ENCODE measurements around the gene NDUFS2. TPM values are rescaled to one million over a fixed set of nuclear protein-coding genes. Genes with fewer than 3 reads are reported as not detected.
A peak's percentile ranks its signal among the peaks of the same experiment; 100 is the strongest.

NDUFS2 gene
- total and polyA plus RNA-seq, 2 donors (not counting 1 experiment from before 2014, with no cell fraction given): 53.9 to 82.3 TPM

DNA sequence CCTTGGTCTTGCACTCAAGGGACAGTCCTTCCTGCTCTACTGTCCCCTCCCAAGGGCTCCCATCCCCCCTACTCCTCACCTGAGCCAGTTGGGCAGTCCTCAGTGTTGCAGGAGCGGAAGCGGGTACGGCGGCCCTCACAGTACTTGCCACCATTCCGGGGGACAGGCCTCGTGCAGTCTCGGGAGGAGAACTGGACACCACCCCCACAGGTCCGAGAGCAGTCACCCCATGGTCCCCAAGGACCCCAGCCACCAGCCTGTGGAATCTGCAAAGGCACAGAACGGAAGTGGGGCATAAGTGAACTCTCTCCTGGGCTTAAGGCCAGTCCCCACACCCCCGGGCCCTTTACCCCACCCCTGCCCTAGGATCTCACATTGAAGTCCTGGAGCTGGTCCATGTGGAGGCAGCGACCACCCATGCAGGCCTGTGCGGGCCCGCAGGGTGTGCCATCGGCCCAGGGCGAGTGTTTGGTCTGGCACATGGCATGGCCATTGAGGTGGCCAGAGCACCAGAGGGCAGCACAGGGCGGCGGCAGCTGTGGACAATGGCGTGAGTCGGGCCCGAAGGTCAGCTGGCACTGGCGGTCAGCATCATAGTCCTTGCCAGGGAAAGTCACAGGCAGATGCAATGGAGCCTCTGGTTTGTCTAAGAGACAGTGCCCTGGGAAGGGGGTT, 8.5 kb upstream of the NDUFS2 start:
- no peaks in the 10 kb centered on the region for H3K27me3 ChIP-seq (replicated peaks in 1 of 4; ENCODE audit: control extremely low read depth in 1 of 4, control insufficient read depth in 3 of 4, insufficient read depth in 4 of 4, low read length in 3 of 4)
- no peak overlapping the region for H3K4me2 ChIP-seq (replicated peaks; ENCODE audit: low read depth, low read length, poor library complexity, severe bottlenecking)
- ATAC-seq (ENCODE audit: low read depth) (no peak), DNase-seq (no peak)
- H4K20me1 ChIP-seq (ENCODE audit: control insufficient read depth, insufficient read depth, low read length, poor library complexity, severe bottlenecking): no peaks in the 10 kb centered on the region
- H3K4me3 ChIP-seq (ENCODE audit: control extremely low read depth in 1 of 5, extremely low read depth in 1 of 5, insufficient read depth in 1 of 5, low read depth in 2 of 5, low read length in 4 of 5): no peak overlapping the region
- Mint-ChIP-seq H3K4me3 (no peak overlapping the region), H3K4me1 (peaks cover 52% of the 10 kb centered on the region), H3K27ac (peak overlapping the region; percentile 20), H3K27me3 (no peaks in the 10 kb centered on the region), H3K9me3 (ENCODE audit: insufficient read depth) (no peaks in the 10 kb centered on the region)
- no peaks in the 10 kb centered on the region for H3K9me3 ChIP-seq (ENCODE audit: control extremely low read depth in 1 of 3, control insufficient read depth in 2 of 3, insufficient read depth in 1 of 3, low read length in 2 of 3)
- no peak overlapping the region for H2AFZ ChIP-seq (ENCODE audit: insufficient read depth, low read depth, low read length, poor library complexity, severe bottlenecking)
- TF ChIP-seq EZH2 (IDR thresholded peaks at IDR 0.05; ENCODE audit: borderline replicate concordance, insufficient read depth, low read depth, low read length, poor library complexity, severe bottlenecking): no peak
- TF ChIP-seq, protein P1, sequence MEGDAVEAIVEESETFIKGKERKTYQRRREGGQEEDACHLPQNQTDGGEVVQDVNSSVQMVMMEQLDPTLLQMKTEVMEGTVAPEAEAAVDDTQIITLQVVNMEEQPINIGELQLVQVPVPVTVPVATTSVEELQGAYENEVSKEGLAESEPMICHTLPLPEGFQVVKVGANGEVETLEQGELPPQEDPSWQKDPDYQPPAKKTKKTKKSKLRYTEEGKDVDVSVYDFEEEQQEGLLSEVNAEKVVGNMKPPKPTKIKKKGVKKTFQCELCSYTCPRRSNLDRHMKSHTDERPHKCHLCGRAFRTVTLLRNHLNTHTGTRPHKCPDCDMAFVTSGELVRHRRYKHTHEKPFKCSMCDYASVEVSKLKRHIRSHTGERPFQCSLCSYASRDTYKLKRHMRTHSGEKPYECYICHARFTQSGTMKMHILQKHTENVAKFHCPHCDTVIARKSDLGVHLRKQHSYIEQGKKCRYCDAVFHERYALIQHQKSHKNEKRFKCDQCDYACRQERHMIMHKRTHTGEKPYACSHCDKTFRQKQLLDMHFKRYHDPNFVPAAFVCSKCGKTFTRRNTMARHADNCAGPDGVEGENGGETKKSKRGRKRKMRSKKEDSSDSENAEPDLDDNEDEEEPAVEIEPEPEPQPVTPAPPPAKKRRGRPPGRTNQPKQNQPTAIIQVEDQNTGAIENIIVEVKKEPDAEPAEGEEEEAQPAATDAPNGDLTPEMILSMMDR (IDR thresholded peaks at IDR 0.05): no peak
- intact Hi-C loops (cut with micrococcal nuclease): loop anchor here (2.0 to 5.0 kb wide), 2 partner anchors 34 to 97 kb away; partner anchors contain the start of gene TOMM40L
- POLR2A ChIA-PET: no interaction called here
- no peaks in the 10 kb centered on the region for H3K36me3 ChIP-seq (replicated peaks in 1 of 2; ENCODE audit: control extremely low read depth in 1 of 2, control insufficient read depth in 1 of 2, extremely low read depth in 1 of 2, insufficient read depth in 2 of 2, low read length in 1 of 2)
- H3K27ac ChIP-seq (ENCODE audit: low read length in 2 of 2): no peak overlapping the region
- peaks cover 26% of the 10 kb centered on the region for H3K79me2 ChIP-seq (ENCODE audit: control insufficient read depth, insufficient read depth, low read length)
- H3K4me1 ChIP-seq (ENCODE audit: control insufficient read depth in 2 of 2, insufficient read depth in 2 of 2, low read length in 2 of 2): peaks cover 47 to 62% of the 10 kb centered on the region in 2 donors
- CTCF ChIA-PET: interaction anchor here (1.5 to 4.8 kb wide), 9 partner anchors 8 to 189 kb away, joined by 3 to 64 read pairs (median 10); partner anchors contain the start of genes PPOX and TOMM40L
- no peak overlapping the region for H3K9ac ChIP-seq (ENCODE audit: low read length)
- WGBS (ENCODE audit: insufficient coverage): 95% methylated on average over 20 of the region's 21 CpGs

DNA sequence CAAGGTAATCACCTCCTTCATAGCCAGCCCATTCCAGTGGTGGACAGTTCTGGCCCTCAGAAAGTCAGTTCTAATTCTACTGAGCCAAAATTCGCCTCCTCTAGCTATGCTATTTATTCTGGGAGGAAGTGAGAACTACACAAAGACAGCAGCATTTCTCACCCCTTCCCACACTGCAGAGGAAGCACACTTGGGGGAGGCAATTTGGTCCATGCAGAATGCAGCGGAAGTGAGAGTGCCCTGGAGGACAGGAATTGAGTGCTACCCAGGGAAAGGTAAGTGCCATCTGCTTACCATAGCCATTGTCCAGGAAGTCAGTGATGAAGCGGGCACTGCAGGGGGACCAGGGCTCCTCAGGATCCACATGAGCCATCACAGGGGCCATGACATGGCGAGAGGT, 7.0 kb upstream of the NDUFS2 start:
- Histone ChIP-seq H4K20me1 (ENCODE audit: control insufficient read depth, insufficient read depth, low read length, poor library complexity, severe bottlenecking) (no peaks in the 10 kb centered on the region), H3K4me3 (ENCODE audit: control extremely low read depth in 1 of 5, extremely low read depth in 1 of 5, insufficient read depth in 1 of 5, low read depth in 2 of 5, low read length in 4 of 5) (no peak overlapping the region), H2AFZ (ENCODE audit: insufficient read depth, low read depth, low read length, poor library complexity, severe bottlenecking) (peak overlapping the region; percentile 32), H3K9ac (ENCODE audit: low read length) (no peak overlapping the region), H3K79me2 (ENCODE audit: control insufficient read depth, insufficient read depth, low read length) (peaks cover 22% of the 10 kb centered on the region), H3K4me1 (ENCODE audit: control insufficient read depth in 2 of 2, insufficient read depth in 2 of 2, low read length in 2 of 2) (peaks cover 40 to 53% of the 10 kb centered on the region in 2 donors), H3K9me3 (ENCODE audit: control extremely low read depth in 1 of 3, control insufficient read depth in 2 of 3, insufficient read depth in 1 of 3, low read length in 2 of 3) (no peaks in the 10 kb centered on the region), H3K27ac (ENCODE audit: low read length in 2 of 2) (peak overlapping the region; percentile 22 to 57), H3K36me3 (replicated peaks in 1 of 2; ENCODE audit: control extremely low read depth in 1 of 2, control insufficient read depth in 1 of 2, extremely low read depth in 1 of 2, insufficient read depth in 2 of 2, low read length in 1 of 2) (no peaks in the 10 kb centered on the region), H3K27me3 (replicated peaks in 1 of 4; ENCODE audit: control extremely low read depth in 1 of 4, control insufficient read depth in 3 of 4, insufficient read depth in 4 of 4, low read length in 3 of 4) (no peaks in the 10 kb centered on the region), H3K4me2 (replicated peaks; ENCODE audit: low read depth, low read length, poor library complexity, severe bottlenecking) (peak overlapping the region; percentile 56)
- ATAC-seq (ENCODE audit: low read depth): peak; percentile 64
- Mint-ChIP-seq H3K9me3 (ENCODE audit: insufficient read depth) (no peaks in the 10 kb centered on the region), H3K27ac (peak overlapping the region; percentile 92), H3K4me1 (peaks cover 45% of the 10 kb centered on the region), H3K27me3 (no peaks in the 10 kb centered on the region), H3K4me3 (peak overlapping the region; percentile 66)
- TF ChIP-seq, protein P1 (IDR thresholded peaks at IDR 0.05): no peak
- TF ChIP-seq EZH2 (IDR thresholded peaks at IDR 0.05; ENCODE audit: borderline replicate concordance, insufficient read depth, low read depth, low read length, poor library complexity, severe bottlenecking): no peak
- intact Hi-C loops (cut with micrococcal nuclease): no loop called here
- WGBS (ENCODE audit: insufficient coverage): 63% methylated on average over 3 of the region's 4 CpGs
- CTCF ChIA-PET: interaction anchor here (1.5 to 4.8 kb wide), 7 partner anchors 9 to 187 kb away, joined by 5 to 64 read pairs (median 10); partner anchors contain the start of genes PPOX and TOMM40L
- DNase-seq: peak; percentile 56
- POLR2A ChIA-PET: interaction anchor here (0.8 to 1.1 kb wide), 2 partner anchors 13 to 29 kb away, joined by 3 to 5 read pairs; partner anchors contain the start of gene PPOX

Measured in B cell (primary cell).